Dermis microvascular lymphatic vessel endothelial cell (primary cell): ENCODE data around the gene C5. TPM values are rescaled to one million over a fixed set of nuclear protein-coding genes. Genes with fewer than 3 reads are reported as not detected.
"Not testable (repeated sequence)": the region's sequence is repeated elsewhere in the genome, so short reads cannot be mapped to it uniquely, and the experiment has no call there.

Source experiments
- DNase-seq, 2 donors: peaks; one replicate each; pipeline versions ENCODE4 v3.0.0 to v3.0.0-alpha.2; 2010; ENCODE audit warnings: low read depth in 2 of 2
- total RNA-seq: library from RNA; depleted of rRNA; stranded (reverse); fragments of >200 nt; gene quantifications from 2 replicates; pipeline ENCODE4 v1.2.1, GENCODE V29; 2014

C5 gene
- total RNA-seq, 1 donor from 2014 or later: 1.5 TPM

GRCh38 chr9:121048618-121049017 is 1.5 kb downstream of the C5 start:
- no peak for DNase-seq

- no peak for DNase-seq
Measured at GRCh38 chr9:121048175-121048574, 1.9 kb downstream of the C5 start.

- DNase-seq: no peak
Measured at GRCh38 chr9:121038804-121039203, 11.3 kb downstream of the C5 start.

- no peak for DNase-seq
Measured at GRCh38 chr9:121038362-121038761, 11.7 kb downstream of the C5 start.

- DNase-seq: not testable (repeated sequence)
Measured at GRCh38 chr9:121035717-121036116, 14.4 kb downstream of the C5 start.

- DNase-seq: no peak
Measured at GRCh38 chr9:121034529-121034928, 15.5 kb downstream of the C5 start.

- DNase-seq: no peak
Measured at GRCh38 chr9:121029469-121029868, 20.6 kb downstream of the C5 start.

GRCh38 chr9:121028285-121028684 is 21.8 kb downstream of the C5 start:
- not testable (repeated sequence) for DNase-seq

GRCh38 chr9:121026768-121027167 is 23.3 kb downstream of the C5 start:
- no peak for DNase-seq

GRCh38 chr9:121026260-121026691 is 23.8 kb downstream of the C5 start:
- DNase-seq: no peak

- no peak for DNase-seq
Measured at GRCh38 chr9:121024237-121024636, 25.8 kb downstream of the C5 start.

GRCh38 chr9:121023064-121023463 is 27.0 kb downstream of the C5 start:
- no peak for DNase-seq

GRCh38 chr9:121021301-121021700 is 28.8 kb downstream of the C5 start:
- DNase-seq: no peak

- DNase-seq: no peak
Measured at GRCh38 chr9:121019273-121019672, 30.8 kb downstream of the C5 start.

GRCh38 chr9:121013911-121014310 is 36.2 kb downstream of the C5 start:
- no peak for DNase-seq

- DNase-seq: no peak
Measured at GRCh38 chr9:121009650-121010049, 40.4 kb downstream of the C5 start.

- no peak for DNase-seq
Measured at GRCh38 chr9:120999317-120999716, 50.8 kb downstream of the C5 start.

GRCh38 chr9:120998111-120998510 is 52.0 kb downstream of the C5 start:
- no peak for DNase-seq

- no peak for DNase-seq
Measured at GRCh38 chr9:120997502-120997901, 52.6 kb downstream of the C5 start.

- no peak for DNase-seq
Measured at GRCh38 chr9:120996409-120996808, 53.7 kb downstream of the C5 start.

- DNase-seq: peak in 1 of 2 donors; percentile 21
Measured at GRCh38 chr9:120989065-120989464, 61.0 kb downstream of the C5 start.

GRCh38 chr9:120985819-120986222 is 64.3 kb downstream of the C5 start:
- DNase-seq: peak; percentile 64 to 78

GRCh38 chr9:120983259-120983837 is 66.7 kb downstream of the C5 start:
- DNase-seq: no peak

- DNase-seq: no peak
Measured at GRCh38 chr9:120982836-120983235, 67.2 kb downstream of the C5 start.
